IMR-90 (cell line): ENCODE measurements around the gene ACOT9. TPM values are rescaled to one million over a fixed set of nuclear protein-coding genes. Genes with fewer than 3 reads are reported as not detected.

ENCODE experiments used
- microRNA-seq, 2 experiments: library from miRNA; stranded (forward) in 1 of 2; unstranded in 1 of 2; fragments of 10-50 nt in 1 of 2; fragments of <30 nt in 1 of 2; gene quantifications in 1 of 2; microRNA quantifications in 1 of 2; one replicate each; pipeline versions ENCODE3 to v1.1.0; 2013 to 2020; ENCODE audit not compliant: insufficient read depth in 1 of 2, insufficient read length in 1 of 2, unreplicated experiment in 1 of 2
- polyA plus RNA-seq, 3 experiments: library from polyadenylated mRNA; depleted of rRNA; stranded (reverse); fragments of >200 nt; gene quantifications; 2 replicates each; pipeline ENCODE4 v1.2.3, GENCODE V29; 2012; ENCODE audit warnings: low replicate concordance in 1 of 3
- small RNA-seq, 5 experiments: library from RNA; depleted of rRNA; stranded (forward); fragments of <200 nt; gene quantifications; one replicate each; pipeline ENCODE3, GENCODE V24; 2012
- total RNA-seq: library from RNA; depleted of rRNA; stranded (reverse); fragments of >200 nt; gene quantifications from 2 replicates; pipeline ENCODE4 v1.2.3, GENCODE V29; 2012; rRNA removed

ACOT9 gene
- total and polyA plus RNA-seq, 2 of the 4 experiments (the other 2 are of a cell fraction), result 43.5 to 47.3 TPM

Small RNAs within 50 kb of the gene (microRNA-seq; reads per million reads assigned to microRNA genes)
- not detected for gene RF00019 (ENCODE audit: insufficient read depth, insufficient read length)

Small RNAs within 50 kb of the gene (small RNA-seq; reads per million reads assigned to genes)
- gene RF00019, result 0 reads per million in 5 experiments

Other genes with a start within 250 kb of the ACOT9 start
- gene PRDX4, start 75.8 kb downstream of the ACOT9 start, total RNA-seq, result 194 and 226 TPM in 2 replicates
- gene PRDX4, start 75.8 kb downstream of the ACOT9 start, polyA plus RNA-seq (2012; rRNA removed), result 194 and 209 TPM in 2 replicates
- gene SAT1, start 39.9 kb upstream of the ACOT9 start, total RNA-seq, result 55.9 and 112 TPM in 2 replicates
- 92.8 and 99.1 TPM in 2 replicates for gene SAT1, start 39.9 kb upstream of the ACOT9 start, polyA plus RNA-seq (2012; rRNA removed)
- 9.0 and 11.4 TPM in 2 replicates for gene APOO, start 164.7 kb upstream of the ACOT9 start, total RNA-seq
- gene APOO, start 164.7 kb upstream of the ACOT9 start, polyA plus RNA-seq (2012; rRNA removed), result 14.2 and 15.2 TPM in 2 replicates
- gene CXorf58, start 164.7 kb upstream of the ACOT9 start, total RNA-seq, result not detected in 2 replicates
- not detected in 2 replicates for gene CXorf58, start 164.7 kb upstream of the ACOT9 start, polyA plus RNA-seq (2012; rRNA removed)